Upper lobe of right lung (tissue), 1 donor: ENCODE measurements around the gene RSPH6A. TPM values are rescaled to one million over a fixed set of nuclear protein-coding genes. Genes with fewer than 3 reads are reported as not detected.
A peak's percentile ranks its signal among the peaks of the same experiment; 100 is the strongest.

Experiments
- ATAC-seq: fragments of 200-7000 bp; cut with Tn5 transposase; one replicate; pipeline ENCODE4 v1.9.1; 2020; ENCODE audit warnings: mild to moderate bottlenecking, moderate library complexity
- DNase-seq: peaks from one replicate; pipeline ENCODE4 v3.0.0-alpha.2; 2020
- H3K27ac ChIP-seq: fragments of 200-600 bp; one replicate; pipeline ENCODE4 v1.8.0; 2022
- H3K27me3 ChIP-seq: fragments of 200-600 bp; one replicate; pipeline ENCODE4 v1.8.0; 2022; ENCODE audit warnings: mild to moderate bottlenecking
- H3K36me3 ChIP-seq: fragments of 200-600 bp; one replicate; pipeline ENCODE4 v1.8.0; 2022
- H3K4me1 ChIP-seq: fragments of 200-600 bp; one replicate; pipeline ENCODE4 v1.8.0; 2022
- H3K4me3 ChIP-seq: fragments of 200-600 bp; one replicate; pipeline ENCODE4 v1.8.0; 2022; ENCODE audit warnings: mild to moderate bottlenecking
- H3K9me3 ChIP-seq: fragments of 200-600 bp; one replicate; pipeline ENCODE4 v1.8.0; 2022
- intact Hi-C: fragments of 100-400 bp; cut with DNase I; formaldehyde crosslinking; loops from one replicate; pipeline ENCODE4 v1.11.0; 2022
- total RNA-seq: library from RNA; stranded (reverse); fragmentation: NEBNext Ultra II Directional; extraction: Animal tissue kit (Norgen Biotek cat#: 25700); gene quantifications from one replicate; pipeline ENCODE4 v1.2.1, GENCODE V29; 2021
- TF ChIP-seq, protein P1 (sequence below): fragments of 200-600 bp; IDR thresholded peaks from one replicate; pipeline ENCODE4 v1.8.0; 2022; ENCODE audit warnings: antibody characterized with exemption
- donor health status: DM: no; HTN: yes; CAD: no; lungs with severe emphysema.

RSPH6A gene
- total RNA-seq, 1 donor from 2014 or later: 0.38 TPM

DNA sequence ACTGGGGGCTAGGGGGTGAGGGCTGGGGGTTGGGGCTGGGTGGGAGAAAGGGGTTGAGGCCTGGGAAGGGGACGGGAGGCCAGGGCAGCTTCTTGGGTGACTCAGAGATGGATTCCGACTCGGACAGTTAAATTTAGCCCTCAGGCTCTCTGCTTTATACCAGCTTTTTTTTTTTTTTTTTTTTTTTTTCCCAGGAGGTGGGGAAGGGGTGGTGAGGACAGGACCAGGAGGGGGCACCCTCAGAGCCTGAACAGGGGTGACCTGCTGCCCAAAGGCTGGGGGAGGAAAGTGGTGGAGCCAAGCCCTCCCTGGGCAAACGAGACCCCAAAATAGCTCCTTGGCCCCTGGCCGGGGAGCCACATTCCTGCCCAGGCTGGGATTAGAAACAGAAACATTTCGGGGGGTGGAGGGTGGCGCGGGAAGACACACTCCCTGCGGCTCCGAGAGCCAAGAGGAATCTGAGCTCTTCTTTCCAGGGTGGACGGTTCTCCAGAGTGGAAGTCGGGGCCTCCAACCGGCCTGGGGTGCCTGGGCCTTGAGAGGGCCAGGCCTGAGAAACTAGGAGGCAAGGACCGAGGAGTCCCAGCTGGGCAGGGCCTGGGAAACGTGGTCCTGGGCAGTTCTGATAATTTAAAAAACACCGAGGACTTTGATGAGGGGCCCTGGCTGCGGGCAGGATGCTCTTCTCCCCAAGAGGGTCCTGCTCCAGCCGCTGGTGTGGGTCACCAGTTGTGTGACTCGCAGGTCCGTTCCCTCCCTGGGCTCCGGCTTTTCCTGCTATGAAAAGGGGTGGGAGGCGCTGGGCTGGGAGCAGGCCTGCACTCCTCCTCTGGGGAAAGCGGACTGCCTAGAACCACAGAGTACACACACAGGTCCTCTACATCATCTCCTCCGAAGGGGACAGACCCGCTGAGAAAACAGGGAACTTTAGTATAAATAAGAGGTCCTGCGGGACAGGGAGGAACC is 32.0 kb downstream of the RSPH6A start:
- peak overlapping the region; percentile 56 for H3K4me3 ChIP-seq
- no peak for DNase-seq
- intact Hi-C loops: no loop called here
- peak overlapping the region; percentile 73 for H3K27ac ChIP-seq
- H3K27me3 ChIP-seq: no peaks in the 10 kb centered on the region
- ATAC-seq: no peak
- H3K9me3 ChIP-seq: no peaks in the 10 kb centered on the region
- peaks cover 22% of the 10 kb centered on the region for H3K4me1 ChIP-seq
- TF ChIP-seq, protein P1, sequence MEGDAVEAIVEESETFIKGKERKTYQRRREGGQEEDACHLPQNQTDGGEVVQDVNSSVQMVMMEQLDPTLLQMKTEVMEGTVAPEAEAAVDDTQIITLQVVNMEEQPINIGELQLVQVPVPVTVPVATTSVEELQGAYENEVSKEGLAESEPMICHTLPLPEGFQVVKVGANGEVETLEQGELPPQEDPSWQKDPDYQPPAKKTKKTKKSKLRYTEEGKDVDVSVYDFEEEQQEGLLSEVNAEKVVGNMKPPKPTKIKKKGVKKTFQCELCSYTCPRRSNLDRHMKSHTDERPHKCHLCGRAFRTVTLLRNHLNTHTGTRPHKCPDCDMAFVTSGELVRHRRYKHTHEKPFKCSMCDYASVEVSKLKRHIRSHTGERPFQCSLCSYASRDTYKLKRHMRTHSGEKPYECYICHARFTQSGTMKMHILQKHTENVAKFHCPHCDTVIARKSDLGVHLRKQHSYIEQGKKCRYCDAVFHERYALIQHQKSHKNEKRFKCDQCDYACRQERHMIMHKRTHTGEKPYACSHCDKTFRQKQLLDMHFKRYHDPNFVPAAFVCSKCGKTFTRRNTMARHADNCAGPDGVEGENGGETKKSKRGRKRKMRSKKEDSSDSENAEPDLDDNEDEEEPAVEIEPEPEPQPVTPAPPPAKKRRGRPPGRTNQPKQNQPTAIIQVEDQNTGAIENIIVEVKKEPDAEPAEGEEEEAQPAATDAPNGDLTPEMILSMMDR: no peak
- H3K36me3 ChIP-seq: peaks cover 12% of the 10 kb centered on the region

DNA sequence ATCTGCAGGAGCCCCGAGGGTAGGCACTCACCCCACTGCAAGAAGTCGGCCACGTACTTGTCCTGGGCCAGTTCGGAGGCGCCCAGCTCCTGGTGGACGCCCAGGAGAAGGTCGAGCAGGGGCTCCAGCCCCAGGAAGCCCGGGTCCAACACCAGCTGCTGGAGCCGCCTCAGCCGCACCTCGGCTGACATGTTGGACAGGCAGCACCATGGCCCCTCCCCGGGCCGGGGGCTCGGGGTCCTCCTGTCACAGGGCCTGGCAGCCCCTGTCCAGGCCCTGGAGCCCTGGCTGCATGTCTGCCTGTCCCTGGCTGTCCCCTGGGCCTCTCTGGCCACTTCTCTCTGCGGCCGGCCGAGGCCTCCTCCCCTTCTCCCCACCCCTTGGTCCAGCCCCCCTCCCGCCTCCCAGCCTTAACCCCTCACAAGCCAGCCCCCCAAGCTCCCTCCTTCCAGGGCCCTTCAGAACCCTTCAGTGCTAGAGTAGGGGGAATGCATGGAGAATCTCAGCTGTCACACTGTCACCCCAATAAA is 32.9 kb downstream of the RSPH6A start, which contains the start of gene DMPK:
Gene DMPK, minus strand, starts transcription at position 329 of the 530 bp plus-strand sequence. Its CDS starts 138 bp downstream, at position 191.
- no peak for ATAC-seq
- H3K4me3 ChIP-seq: peak within 1 kb of the TSS; percentile 56

DNA sequence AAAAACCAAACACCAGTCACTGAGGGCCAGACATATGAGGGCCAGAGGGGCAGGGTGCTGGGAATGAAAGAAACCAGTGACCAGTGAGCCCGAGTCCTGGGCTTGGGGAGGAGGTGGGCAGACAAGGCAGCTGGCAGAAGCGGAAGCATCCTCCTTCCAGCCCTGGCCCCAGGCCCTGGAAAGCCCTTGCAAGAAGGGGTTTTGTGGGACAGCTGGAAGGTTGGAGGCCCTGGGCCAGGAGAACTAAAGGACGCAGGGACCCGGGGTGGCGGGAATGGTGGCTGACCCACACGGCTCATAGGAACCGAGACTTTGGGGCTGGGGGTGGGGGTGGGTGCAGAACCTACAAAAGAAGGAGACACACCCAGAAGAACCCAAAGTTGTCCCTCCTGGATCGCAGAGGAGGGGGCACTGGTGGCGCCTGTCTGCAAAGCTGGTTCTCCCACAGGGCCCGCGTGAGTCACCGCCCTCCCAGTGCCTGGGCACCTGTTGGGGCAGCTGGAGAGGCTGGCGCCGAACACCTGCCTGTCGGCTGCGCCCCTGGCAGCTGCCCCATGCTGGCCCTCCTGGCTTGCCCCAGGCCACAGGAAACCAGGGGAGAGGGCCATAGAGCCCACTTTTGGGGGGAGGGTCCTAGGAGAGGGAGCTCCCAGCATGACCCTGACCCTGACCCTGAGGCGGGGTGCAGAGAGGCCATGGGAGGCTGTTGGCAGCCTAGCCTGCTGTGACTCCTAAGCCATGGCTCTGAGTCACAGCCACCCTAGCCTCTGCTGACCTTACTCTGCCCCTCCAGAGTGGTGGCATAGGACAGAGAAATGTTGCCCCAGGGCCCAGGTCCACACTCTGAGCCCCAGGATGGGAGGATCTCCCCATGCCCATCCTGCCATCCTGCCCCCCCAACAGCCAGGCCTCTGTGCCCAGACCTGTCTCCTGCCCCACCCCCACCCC is 33.6 kb downstream of the RSPH6A start:
- Histone ChIP-seq H3K4me1 (peaks cover 22% of the 10 kb centered on the region), H3K36me3 (peaks cover 16% of the 10 kb centered on the region), H3K27me3 (no peaks in the 10 kb centered on the region), H3K4me3 (peak overlapping the region; percentile 56), H3K27ac (peak overlapping the region; percentile 73), H3K9me3 (no peaks in the 10 kb centered on the region)
- DNase-seq (no peak), ATAC-seq (peak; percentile 5)
- intact Hi-C loops: no loop called here
- TF ChIP-seq, protein P1: no peak

More for the DNA sequence above, 32.9 kb downstream of the RSPH6A start, which contains the start of gene DMPK:
- intact Hi-C loops: no loop called here
- TF ChIP-seq, protein P1: no peak
- Histone ChIP-seq H3K9me3 (no peaks in the 10 kb centered on the region), H3K36me3 (peaks cover 15% of the 10 kb centered on the region), H3K27me3 (no peaks in the 10 kb centered on the region), H3K27ac (peak within 1 kb of the TSS; percentile 73), H3K4me1 (peaks cover 22% of the 10 kb centered on the region)
- DNase-seq: no peak

DNA sequence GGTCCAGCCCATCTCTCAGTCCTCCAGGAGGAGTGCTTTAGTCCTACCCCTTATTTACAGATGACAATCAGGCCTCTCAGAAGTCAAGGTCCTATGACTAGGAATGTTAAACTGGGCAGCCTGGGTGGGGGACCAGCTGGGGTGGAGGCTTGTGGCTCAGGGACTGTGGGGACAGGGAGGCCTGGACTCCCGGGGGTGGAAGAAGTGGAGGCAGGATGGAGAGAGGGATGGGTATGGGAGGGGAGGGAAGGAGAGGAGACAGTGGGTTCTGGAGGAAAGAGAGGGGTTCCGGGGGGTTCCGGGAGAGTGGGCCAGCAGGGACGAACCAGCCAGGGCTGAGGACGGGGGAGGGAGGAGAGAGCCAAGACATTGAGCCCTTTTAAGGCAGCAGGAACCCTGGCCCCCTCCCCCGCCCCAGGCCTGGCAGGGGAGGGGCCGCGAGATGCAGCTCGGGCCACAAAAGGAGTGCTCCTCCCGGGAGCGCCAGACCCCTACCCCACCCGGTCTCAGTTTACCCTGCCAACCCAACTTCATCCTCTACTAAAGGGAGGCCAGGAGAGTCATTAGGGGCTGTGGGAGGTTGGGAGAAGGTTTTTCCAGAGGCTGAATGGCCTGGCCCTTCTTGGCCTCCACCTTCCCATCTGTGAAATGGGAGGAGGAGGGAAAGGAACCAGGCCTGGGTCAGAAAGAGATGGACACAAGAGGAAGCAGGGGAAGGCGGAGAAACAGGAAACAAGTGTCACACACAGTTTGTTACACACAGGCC is 34.5 kb downstream of the RSPH6A start:
- Histone ChIP-seq H3K27me3 (no peaks in the 10 kb centered on the region), H3K36me3 (peaks cover 15% of the 10 kb centered on the region), H3K4me3 (peak overlapping the region; percentile 56), H3K9me3 (no peaks in the 10 kb centered on the region), H3K27ac (peak overlapping the region; percentile 73), H3K4me1 (peaks cover 22% of the 10 kb centered on the region)
- no peak for ATAC-seq
- TF ChIP-seq, protein P1: no peak
- intact Hi-C loops: no loop called here
- no peak for DNase-seq

DNA sequence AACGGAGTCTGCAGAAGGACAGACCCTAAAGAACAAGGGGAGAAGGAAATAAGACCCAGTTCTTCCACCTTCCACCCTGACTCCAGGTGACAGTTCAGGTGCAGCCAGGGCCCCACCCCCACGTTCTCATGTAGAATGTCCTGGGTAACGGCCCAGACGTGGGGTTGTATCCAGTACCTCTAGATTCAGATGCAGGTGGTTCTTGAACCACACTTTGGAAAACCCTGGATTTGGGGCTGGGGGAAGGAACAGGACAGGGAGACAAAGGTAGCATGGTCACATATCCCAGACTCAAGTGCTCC is 35.0 kb downstream of the RSPH6A start:
- H3K27me3 ChIP-seq: no peaks in the 10 kb centered on the region
- TF ChIP-seq, protein P1: no peak

More for the DNA sequence above, 35.0 kb downstream of the RSPH6A start:
- H3K36me3 ChIP-seq: peaks cover 15% of the 10 kb centered on the region
- no peak overlapping the region for H3K27ac ChIP-seq
- ATAC-seq (no peak), DNase-seq (no peak)
- peak overlapping the region; percentile 56 for H3K4me3 ChIP-seq
- intact Hi-C loops: no loop called here
- H3K4me1 ChIP-seq: peaks cover 22% of the 10 kb centered on the region
- no peaks in the 10 kb centered on the region for H3K9me3 ChIP-seq
